ENCODE results near the gene NRP1.

DNA sequence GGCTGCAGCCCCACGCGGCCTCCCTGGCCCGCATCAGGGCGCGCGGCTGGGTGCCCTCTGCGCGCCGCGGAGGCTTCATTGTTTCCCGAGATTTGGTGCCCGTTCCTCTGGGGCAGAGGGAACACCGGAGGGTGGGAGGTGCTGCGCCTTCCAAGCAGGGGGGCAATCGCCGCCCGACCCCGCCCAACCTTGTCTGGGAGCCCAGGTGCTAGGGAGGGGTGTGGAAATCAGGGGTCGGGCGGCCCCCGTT lies 1.0 kb upstream of the NRP1 start:
- TF ChIP-seq POLR2A (IDR thresholded peaks at IDR 0.05), result no peak
- TF ChIP-seq, protein P1, sequence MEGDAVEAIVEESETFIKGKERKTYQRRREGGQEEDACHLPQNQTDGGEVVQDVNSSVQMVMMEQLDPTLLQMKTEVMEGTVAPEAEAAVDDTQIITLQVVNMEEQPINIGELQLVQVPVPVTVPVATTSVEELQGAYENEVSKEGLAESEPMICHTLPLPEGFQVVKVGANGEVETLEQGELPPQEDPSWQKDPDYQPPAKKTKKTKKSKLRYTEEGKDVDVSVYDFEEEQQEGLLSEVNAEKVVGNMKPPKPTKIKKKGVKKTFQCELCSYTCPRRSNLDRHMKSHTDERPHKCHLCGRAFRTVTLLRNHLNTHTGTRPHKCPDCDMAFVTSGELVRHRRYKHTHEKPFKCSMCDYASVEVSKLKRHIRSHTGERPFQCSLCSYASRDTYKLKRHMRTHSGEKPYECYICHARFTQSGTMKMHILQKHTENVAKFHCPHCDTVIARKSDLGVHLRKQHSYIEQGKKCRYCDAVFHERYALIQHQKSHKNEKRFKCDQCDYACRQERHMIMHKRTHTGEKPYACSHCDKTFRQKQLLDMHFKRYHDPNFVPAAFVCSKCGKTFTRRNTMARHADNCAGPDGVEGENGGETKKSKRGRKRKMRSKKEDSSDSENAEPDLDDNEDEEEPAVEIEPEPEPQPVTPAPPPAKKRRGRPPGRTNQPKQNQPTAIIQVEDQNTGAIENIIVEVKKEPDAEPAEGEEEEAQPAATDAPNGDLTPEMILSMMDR (IDR thresholded peaks at IDR 0.05), result no peak
